Prostate gland (tissue), 2 donors: ENCODE measurements around the gene KDM5D. TPM values are rescaled to one million over a fixed set of nuclear protein-coding genes. Genes with fewer than 3 reads are reported as not detected.

Experiments
- DNase-seq: peaks from one replicate; pipeline ENCODE4 v3.0.0-alpha.2; 2019; ENCODE audit warnings: low spot score
- H3K27ac ChIP-seq, 2 donors: fragments of 200-600 bp; sonication (generic); 2 replicates each; pipeline ENCODE4 v1.5.1; 2017 to 2019
- H3K27me3 ChIP-seq: fragments of 200-600 bp; sonication (generic); replicated peaks from 2 replicates; pipeline ENCODE4 v1.5.1; 2019; ENCODE audit not compliant: insufficient read depth
- H3K36me3 ChIP-seq, 2 donors: fragments of 200-600 bp; sonication (generic); 1 replicate in 1 of 2; 2 replicates in 1 of 2; pipeline versions ENCODE4 v1.5.1 to v1.8.1; 2017 to 2019
- H3K4me1 ChIP-seq: fragments of 200-600 bp; sonication (generic); replicated peaks from 2 replicates; pipeline ENCODE4 v1.5.1; 2019
- H3K4me3 ChIP-seq, 2 donors: fragments of 200-600 bp; sonication (generic); 2 replicates each; pipeline ENCODE4 v1.5.1; 2017 to 2019
- H3K9me3 ChIP-seq: fragments of 200-600 bp; sonication (generic); 2 replicates; pipeline ENCODE4 v1.5.1; 2017
- POLR2A ChIP-seq: fragments of 450-650 bp; IDR thresholded peaks from one replicate; pipeline ENCODE4 v1.6.1; 2016; ENCODE audit warnings: antibody characterized with exemption, mild to moderate bottlenecking
- POLR2AphosphoS5 ChIP-seq: sonication (generic); formaldehyde crosslinking; IDR thresholded peaks from one replicate; pipeline ENCODE4 v1.6.1; 2017; ENCODE audit warnings: antibody characterized with exemption
- WGBS: methylation state at CpG from one replicate; pipeline ENCODE4 v1.1.5; 2018; 5-methylcytosine and 5-hydroxymethylcytosine counted together
- intact Hi-C: fragments of 100-400 bp; cut with DNase I; formaldehyde crosslinking; loops from one replicate; pipeline ENCODE4 v1.14.2; 2022
- total RNA-seq, 2 donors: library from RNA; depleted of rRNA; stranded (reverse); fragments of >200 nt; gene quantifications; one replicate each; pipeline ENCODE4 v1.1.0, GENCODE V29; 2016
- TF ChIP-seq, protein P1 (sequence below), 4 experiments: fragments of 200-600 bp in 2 of 4; fragments of 450-650 bp in 2 of 4; sonication (generic) in 2 of 4; IDR thresholded peaks; 1 replicate in 3 of 4; 2 replicates in 1 of 4; pipeline ENCODE4 v1.5.1; 2016 to 2019; ENCODE audit warnings: antibody characterized with exemption in 4 of 4, mild to moderate bottlenecking in 2 of 4, moderate library complexity in 2 of 4

The KDM5D gene
- total RNA-seq, 2 donors from 2014 or later, result 47.1 to 69.3 TPM

- Histone ChIP-seq H3K27ac (no peak overlapping the region), H3K36me3 (no peaks in the 10 kb centered on the region), H3K4me3 (no peak overlapping the region), H3K27me3 (no peaks in the 10 kb centered on the region), H3K4me1 (no peaks in the 10 kb centered on the region), H3K9me3 (no peaks in the 10 kb centered on the region)
- TF ChIP-seq, protein P1, sequence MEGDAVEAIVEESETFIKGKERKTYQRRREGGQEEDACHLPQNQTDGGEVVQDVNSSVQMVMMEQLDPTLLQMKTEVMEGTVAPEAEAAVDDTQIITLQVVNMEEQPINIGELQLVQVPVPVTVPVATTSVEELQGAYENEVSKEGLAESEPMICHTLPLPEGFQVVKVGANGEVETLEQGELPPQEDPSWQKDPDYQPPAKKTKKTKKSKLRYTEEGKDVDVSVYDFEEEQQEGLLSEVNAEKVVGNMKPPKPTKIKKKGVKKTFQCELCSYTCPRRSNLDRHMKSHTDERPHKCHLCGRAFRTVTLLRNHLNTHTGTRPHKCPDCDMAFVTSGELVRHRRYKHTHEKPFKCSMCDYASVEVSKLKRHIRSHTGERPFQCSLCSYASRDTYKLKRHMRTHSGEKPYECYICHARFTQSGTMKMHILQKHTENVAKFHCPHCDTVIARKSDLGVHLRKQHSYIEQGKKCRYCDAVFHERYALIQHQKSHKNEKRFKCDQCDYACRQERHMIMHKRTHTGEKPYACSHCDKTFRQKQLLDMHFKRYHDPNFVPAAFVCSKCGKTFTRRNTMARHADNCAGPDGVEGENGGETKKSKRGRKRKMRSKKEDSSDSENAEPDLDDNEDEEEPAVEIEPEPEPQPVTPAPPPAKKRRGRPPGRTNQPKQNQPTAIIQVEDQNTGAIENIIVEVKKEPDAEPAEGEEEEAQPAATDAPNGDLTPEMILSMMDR (IDR thresholded peaks at IDR 0.05), result no peak
- TF ChIP-seq POLR2A (no peak), POLR2AphosphoS5 (no peak)
- 95% methylated on average over 4 of the region's 4 CpGs for WGBS
- DNase-seq, result no peak
- intact Hi-C loops, result no loop called here
Observed at GRCh38 chrY:19713430-19713829, 31.1 kb downstream of the KDM5D start.

GRCh38 chrY:19706273-19706672 lies 38.3 kb downstream of the KDM5D start:
- Histone ChIP-seq H3K4me3 (no peak overlapping the region), H3K36me3 (no peaks in the 10 kb centered on the region), H3K27me3 (no peaks in the 10 kb centered on the region), H3K27ac (no peak overlapping the region), H3K9me3 (no peaks in the 10 kb centered on the region), H3K4me1 (no peaks in the 10 kb centered on the region)
- WGBS, result 92% methylated on average over 12 of the region's 14 CpGs
- DNase-seq, result no peak
- intact Hi-C loops, result no loop called here
- TF ChIP-seq, protein P1 (IDR thresholded peaks at IDR 0.05), result no peak
- TF ChIP-seq POLR2AphosphoS5 (no peak), POLR2A (no peak)

DNA sequence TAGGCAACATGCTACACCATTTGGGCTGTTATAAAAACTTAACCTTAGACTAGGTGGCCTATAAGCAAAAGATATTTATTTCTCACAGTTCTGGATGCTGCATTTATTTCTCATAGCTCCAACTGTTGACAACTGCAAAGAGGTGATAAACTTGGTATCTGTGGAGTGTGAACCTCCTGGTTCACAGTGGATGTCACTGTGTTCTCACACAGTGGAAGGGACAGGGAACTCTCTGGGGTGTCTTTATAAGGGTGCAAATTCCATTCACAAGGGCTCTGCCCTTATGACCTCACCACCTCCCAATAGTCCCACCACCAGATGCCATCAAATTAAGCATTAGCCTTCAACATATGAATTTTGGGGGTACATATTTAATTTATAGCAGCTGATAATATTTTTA lies 46.0 kb downstream of the KDM5D start:
- H3K4me1 ChIP-seq, result no peaks in the 10 kb centered on the region
- no peaks in the 10 kb centered on the region for H3K9me3 ChIP-seq
- no peaks in the 10 kb centered on the region for H3K27me3 ChIP-seq
- no peak overlapping the region for H3K4me3 ChIP-seq
- DNase-seq, result no peak
- intact Hi-C loops, result no loop called here
- no peak for TF ChIP-seq POLR2AphosphoS5
- TF ChIP-seq, protein P1 (IDR thresholded peaks at IDR 0.05), result no peak
- no peak for TF ChIP-seq POLR2A
- H3K36me3 ChIP-seq, result no peaks in the 10 kb centered on the region
- no peak overlapping the region for H3K27ac ChIP-seq

DNA sequence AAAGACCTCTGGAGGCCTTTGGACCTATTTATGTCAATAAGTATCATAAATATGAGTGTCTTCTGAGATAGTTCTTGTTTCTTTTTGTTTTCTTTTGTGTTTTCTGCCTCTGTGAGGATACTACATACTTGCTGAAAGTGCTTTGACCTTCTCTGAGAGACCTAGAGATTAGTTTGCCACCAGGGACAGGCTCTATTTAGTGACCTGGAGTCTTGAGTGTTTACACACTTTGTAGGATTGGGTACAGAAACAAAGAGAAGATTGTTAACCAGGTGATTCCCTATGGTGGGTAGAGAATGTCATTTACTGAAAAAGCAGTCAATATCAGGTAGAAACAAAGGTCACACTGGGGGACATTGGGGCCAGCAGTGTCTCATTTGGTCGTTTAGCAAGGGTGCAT lies 63.7 kb downstream of the KDM5D start:
- Histone ChIP-seq H3K27me3 (no peaks in the 10 kb centered on the region), H3K4me3 (no peak overlapping the region), H3K4me1 (no peaks in the 10 kb centered on the region), H3K27ac (no peak overlapping the region), H3K36me3 (no peaks in the 10 kb centered on the region), H3K9me3 (no peaks in the 10 kb centered on the region)
- 30% methylated on average over 1 of the region's 1 CpG for WGBS
- intact Hi-C loops, result no loop called here
- no peak for DNase-seq
- TF ChIP-seq POLR2A (no peak), POLR2AphosphoS5 (no peak)
- TF ChIP-seq, protein P1 (IDR thresholded peaks at IDR 0.05), result no peak
